Stimulated activated CD8-positive, alpha-beta memory T cell treated with anti-CD3 and anti-CD28 coated beads, Interleukin-7, amount 100 ng/mL, for 1 hour (primary cell): ENCODE results near the gene HOXA7.

Experiments used
- DNase-seq, 2 donors: peaks; one replicate each; pipeline ENCODE4 v3.0.0-alpha.2; 2020; ENCODE audit warnings: low read depth in 2 of 2

The HOXA7 gene

DNA sequence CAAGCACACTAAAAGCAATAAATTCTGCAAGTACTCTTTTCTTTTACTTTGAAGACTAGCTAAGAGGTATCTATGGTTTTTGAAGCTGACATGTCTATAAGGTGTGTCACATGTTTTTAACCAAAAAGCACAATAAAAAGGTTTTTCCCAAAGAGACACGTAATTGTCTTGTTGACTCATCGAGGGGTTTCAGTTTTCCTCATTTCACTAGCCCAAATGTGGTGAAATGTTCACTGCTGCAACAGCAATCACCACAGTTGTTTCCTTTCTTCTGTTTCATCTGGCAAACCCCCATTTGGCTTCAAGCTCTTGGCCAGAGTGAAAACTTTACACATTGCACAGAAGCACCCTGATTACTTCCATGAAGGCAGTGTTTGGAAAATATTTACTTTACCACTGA is 22.1 kb downstream of the HOXA7 start:
- DNase-seq: no peak

DNA sequence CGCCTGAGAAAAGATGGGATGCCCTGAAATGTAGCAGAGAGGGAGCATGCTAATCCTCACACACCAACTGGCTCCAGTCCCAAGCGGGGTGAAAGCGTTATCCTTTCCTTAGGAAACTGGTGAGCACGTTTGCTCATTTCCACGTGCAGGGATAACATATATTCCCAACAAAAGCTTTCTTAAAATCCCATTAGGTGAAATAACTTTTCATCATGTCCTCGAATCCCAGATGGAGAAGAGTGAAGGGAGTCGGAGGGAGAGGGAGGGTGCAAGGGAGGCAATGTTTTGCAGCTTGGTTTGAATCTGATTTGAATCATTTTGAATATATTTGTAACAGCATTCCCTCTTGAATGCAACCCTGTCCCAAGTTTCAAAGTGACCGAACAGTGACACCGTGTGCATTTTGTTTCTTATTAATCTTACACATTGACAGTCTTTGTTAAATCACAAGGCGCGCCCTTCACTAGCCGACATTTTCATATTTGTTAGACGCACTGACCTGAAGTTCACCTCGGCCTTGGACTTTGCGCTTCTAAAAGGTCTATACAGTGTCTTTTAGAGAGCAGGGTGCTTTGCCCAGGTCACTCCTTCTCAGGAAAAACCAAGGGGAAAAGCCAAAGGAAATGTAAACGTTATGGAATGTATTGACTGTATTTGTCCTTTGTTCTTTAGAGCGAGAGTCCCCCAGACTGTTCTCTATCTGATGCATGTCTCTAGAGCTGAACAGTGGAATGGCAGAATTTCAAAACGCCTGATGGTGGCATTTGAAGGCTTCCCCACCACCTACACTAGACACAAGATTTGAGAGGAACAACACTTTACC is 22.9 kb downstream of the HOXA7 start:
- DNase-seq: no peak

- DNase-seq: no peak
Observed at GRCh38 chr7:27132978-27133377, 23.5 kb downstream of the HOXA7 start.

GRCh38 chr7:27132214-27132613 is 24.3 kb downstream of the HOXA7 start:
- DNase-seq: no peak

GRCh38 chr7:27131390-27131819 is 25.1 kb downstream of the HOXA7 start:
- DNase-seq: no peak

- DNase-seq: peak; percentile 32 to 40
Observed at GRCh38 chr7:27130540-27131389, 25.7 kb downstream of the HOXA7 start, which contains the start of gene HOXA4. TSS of gene HOXA4 (minus strand) at chr7:27130757. CDS start at chr7:27130733, 24 bp downstream.

DNA sequence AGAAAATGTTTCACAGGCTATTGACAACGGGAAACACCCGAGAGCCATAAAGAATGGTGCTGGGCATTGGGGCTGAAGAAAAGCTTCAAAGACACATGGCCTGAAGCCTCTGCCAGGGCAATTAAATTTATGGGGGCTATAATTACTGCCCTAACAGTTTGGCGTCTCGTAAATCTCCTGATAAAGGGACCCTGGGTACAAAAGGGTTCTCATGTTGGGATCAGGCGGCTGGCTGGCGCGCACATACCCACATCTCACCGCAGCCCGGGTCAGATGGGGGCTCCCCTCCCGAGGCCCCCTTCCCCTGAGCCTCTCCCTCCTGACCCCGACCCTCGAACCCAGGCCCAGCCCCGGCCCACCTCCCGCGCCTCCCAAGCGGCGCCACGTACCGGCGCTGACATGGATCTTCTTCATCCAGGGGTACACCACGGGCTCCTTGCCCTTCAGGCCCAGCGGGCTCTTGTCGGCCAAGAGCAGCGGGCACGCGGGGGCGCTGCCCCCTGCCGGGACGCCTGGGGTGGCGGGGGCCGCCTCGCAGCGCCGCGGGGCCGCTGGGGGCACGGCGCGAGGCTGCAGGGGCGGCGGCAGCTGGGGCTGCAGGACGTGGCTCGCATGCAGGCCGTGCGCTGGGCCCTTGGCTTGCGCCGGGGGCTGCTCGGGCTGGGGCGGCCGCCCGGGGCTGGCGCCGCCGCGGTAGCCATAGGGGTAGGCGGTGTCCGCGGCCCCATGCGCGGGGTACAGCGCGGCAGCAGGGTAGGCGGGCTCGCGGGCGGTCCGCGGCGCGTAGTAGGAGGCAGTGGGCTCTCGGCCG is 26.5 kb downstream of the HOXA7 start:
- no peak for DNase-seq

DNA sequence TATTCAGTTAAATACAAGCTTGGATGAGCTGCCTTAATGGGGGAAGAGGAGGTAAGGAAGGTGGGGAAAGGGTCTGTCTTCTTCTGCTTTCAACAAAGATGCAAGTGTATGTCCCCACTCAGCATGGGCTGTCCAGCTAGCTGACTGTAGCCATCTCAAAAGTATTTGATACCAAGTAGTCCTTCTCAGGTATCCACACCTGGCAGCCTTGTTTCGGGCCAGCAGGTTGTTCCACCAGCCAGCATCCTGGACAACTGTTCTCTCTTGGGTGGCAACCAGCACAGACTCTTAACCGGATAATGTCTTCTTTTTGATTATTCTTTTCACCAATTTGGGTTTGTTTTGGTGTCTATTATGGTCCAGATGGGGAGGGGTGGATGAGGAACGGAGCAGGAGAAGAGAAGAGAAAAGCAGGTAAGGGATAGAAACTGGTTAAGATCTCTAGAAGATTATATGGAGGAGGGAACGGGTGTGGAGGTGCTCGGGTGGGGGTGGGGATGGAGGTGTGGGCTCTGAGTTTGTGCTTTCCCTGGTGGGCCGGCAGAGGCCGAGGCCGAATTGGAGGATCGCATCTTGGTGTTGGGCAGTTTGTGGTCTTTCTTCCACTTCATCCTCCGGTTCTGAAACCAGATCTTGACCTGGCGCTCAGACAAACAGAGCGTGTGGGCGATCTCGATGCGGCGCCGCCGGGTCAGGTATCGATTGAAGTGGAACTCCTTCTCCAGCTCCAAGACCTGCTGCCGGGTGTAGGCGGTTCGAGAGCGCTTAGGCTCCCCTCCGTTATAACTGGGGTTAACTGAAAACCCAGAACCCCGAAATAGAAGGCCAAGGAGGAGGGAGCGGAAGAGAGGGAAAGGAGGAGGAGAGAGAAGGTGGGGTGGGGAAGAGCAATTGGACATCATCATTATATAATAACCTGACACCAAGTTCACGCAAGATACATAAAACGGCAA is 27.4 kb downstream of the HOXA7 start:
- no peak for DNase-seq

GRCh38 chr7:27128034-27128433 is 28.4 kb downstream of the HOXA7 start:
- DNase-seq: no peak

GRCh38 chr7:27126596-27127327 is 29.7 kb downstream of the HOXA7 start:
- no peak for DNase-seq

GRCh38 chr7:27125986-27126394 is 30.5 kb downstream of the HOXA7 start:
- no peak for DNase-seq

- DNase-seq: no peak
Observed at GRCh38 chr7:27124902-27125689, 31.4 kb downstream of the HOXA7 start.

DNA sequence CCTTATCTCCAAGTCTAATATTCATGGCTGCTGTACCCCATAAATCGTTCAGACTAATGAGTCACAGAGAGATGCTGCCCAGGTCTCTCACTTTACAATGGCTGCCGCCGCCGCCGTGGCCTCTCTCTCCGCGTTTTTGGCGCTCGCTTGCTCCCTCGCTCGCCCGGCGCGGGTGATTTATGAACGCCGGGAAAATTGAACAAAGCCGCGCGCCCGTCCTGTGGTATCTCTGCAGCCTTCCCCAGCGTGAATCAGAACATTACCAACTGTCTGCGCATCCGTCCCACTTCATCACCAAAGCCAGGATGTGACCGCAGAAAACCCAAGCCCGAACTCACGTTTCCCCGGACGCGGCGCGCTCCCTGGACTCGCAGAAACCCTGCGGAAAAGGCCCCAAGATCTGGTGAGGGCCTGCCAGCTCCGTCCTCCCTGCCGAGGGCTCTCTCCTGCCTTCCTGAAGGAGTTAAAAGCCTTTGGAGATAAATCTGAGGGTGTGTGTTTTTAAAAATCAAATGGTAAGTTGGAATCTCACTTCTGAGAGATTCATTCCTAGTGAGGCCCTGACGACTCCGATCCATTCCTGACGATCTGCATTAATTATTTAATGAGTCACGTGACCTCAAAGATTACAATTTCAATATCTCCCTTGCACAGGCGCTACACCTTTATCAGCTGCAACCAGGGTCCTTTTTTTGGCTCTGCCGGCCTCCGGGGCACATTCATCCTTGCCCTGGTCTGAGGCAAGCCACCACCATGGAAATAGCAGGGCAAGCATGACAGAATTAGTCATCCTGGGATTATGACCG is 32.2 kb downstream of the HOXA7 start:
- DNase-seq: no peak

GRCh38 chr7:27123477-27124053 is 32.9 kb downstream of the HOXA7 start:
- no peak for DNase-seq

- no peak for DNase-seq
Observed at GRCh38 chr7:27123007-27123476, 33.4 kb downstream of the HOXA7 start.

GRCh38 chr7:27122077-27122910 is 34.2 kb downstream of the HOXA7 start:
- no peak for DNase-seq

DNA sequence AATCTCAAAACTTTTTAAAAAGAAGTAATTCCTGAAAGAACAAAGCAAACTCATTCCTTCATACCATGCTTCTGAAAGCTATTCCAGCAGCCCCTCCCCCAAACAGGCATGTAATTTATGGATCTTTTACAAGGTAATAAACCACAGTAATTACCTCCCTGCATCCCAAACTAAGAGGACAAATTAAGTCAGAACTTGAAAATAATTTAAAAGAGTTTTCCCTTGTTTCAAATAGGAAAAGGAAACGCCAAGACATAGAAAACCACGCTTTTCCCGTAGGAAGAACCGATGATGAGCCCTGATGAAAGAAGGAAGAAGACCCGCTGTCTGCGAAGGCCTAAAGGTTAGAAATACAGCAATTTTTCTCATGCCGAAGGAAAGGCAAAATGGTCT is 34.8 kb downstream of the HOXA7 start:
- DNase-seq: no peak
